ENCODE data around the gene TECPR1. TPM values are rescaled to one million over a fixed set of nuclear protein-coding genes. Genes with fewer than 3 reads are reported as not detected.
"Not testable (repeated sequence)": the region's sequence is repeated elsewhere in the genome, so short reads cannot be mapped to it uniquely, and the experiment has no call there.

The TECPR1 gene
- total RNA-seq, 1 experiment from 2014 or later, result 26.4 TPM

DNA sequence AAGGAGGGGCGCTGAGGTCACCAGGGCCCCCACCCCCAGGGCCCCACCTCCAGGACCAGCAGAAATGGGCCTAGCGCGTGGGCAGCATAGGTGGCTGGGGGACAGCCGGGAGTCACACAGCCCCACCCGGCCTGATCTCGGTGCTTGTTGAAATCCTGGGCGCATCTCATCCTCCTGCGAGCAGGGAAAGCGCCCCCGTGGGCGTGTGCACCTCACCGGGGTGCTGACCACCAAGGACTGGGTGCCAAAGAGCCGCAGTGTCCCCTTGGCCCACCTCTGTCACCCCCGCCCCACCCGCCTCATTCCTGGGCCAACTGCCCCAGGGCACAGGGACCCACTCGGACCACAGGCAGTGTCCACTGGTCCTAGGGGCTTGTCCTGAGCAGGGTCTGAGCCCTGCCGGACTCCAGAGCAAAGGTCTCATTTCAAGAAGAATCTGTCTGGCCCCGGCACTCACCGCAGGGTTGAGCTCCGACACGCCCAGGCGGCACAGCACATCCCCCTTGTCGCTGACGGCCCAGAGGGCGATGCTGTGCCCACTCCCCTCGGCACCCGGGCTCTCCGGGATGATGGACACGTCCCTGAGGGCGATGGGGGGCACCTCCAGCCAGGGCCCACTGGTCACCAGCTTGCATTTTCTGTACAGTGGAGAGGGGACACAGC lies 29.4 kb downstream of the TECPR1 start:
- CTCF ChIA-PET, result no interaction called here
- POLR2A ChIA-PET, result no interaction called here

DNA sequence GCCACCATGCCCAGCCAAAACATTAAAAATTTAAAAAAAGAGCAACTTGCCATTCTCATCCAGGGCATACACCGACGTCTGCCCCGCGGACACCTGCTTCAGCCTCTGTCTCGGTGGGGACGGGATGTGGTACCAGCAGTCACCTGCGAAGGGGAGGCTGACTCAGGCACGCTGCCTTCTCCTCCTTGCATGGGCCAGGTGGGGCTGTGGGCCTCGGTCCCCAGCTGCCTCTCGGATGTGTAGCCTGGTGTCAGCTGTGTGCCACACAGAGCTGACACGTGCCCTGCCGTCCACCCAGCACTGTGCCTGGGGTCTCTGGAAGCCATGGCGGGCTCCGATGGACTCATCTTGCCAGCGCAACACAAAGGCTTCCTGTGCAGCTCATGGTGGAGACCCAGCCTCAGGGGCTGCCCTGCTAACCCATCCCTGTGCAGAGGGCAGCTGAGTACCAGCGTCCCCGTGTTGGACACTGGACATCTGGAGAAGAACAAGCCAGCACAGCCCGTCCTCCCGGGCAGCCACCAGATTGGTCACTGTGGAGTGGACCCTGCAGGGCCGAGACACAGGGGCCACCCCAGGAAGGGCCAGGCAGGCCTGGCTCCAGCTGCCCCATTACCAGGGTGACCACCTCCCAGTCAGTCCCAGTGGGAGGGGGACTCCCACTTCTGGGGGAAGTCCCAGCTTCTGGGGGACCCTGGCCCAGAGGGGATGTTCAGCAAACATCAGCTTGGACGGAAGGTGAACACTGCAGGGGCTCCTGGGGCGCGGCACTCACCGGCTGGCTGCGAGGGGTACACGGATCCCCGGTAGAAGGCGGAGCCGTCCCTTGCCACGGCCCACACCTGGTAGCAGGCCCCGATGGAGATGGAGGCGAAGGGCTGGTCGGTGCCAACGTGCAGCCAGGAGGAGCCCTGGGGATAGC lies 30.2 kb downstream of the TECPR1 start:
- Histone ChIP-seq H3K9me3 (no peaks in the 10 kb centered on the region), H3K4me3 (ENCODE audit: low read depth, low read length) (no peak overlapping the region), H3K4me1 (no peaks in the 10 kb centered on the region), H3K27me3 (replicated peaks; ENCODE audit: control insufficient read depth, insufficient read depth, low read length) (no peaks in the 10 kb centered on the region), H3K36me3 (ENCODE audit: control insufficient read depth, insufficient read depth, low read length) (no peaks in the 10 kb centered on the region; the same call in 1 of the 2 replicates)
- ChIA-PET POLR2A (no interaction called here), CTCF (no interaction called here)
- Mint-ChIP-seq H3K27me3 (ENCODE audit: insufficient read depth, unreplicated experiment) (no peaks in the 10 kb centered on the region), H3K4me1 (ENCODE audit: low read depth, unreplicated experiment) (no peaks in the 10 kb centered on the region), H3K36me3 (ENCODE audit: insufficient read depth, unreplicated experiment) (peaks cover 4% of the 10 kb centered on the region), H3K4me3 (ENCODE audit: unreplicated experiment) (no peak overlapping the region), H3K27ac (ENCODE audit: unreplicated experiment) (no peak overlapping the region), H3K9me3 (ENCODE audit: unreplicated experiment) (no peaks in the 10 kb centered on the region)
- TF ChIP-seq, protein P1, sequence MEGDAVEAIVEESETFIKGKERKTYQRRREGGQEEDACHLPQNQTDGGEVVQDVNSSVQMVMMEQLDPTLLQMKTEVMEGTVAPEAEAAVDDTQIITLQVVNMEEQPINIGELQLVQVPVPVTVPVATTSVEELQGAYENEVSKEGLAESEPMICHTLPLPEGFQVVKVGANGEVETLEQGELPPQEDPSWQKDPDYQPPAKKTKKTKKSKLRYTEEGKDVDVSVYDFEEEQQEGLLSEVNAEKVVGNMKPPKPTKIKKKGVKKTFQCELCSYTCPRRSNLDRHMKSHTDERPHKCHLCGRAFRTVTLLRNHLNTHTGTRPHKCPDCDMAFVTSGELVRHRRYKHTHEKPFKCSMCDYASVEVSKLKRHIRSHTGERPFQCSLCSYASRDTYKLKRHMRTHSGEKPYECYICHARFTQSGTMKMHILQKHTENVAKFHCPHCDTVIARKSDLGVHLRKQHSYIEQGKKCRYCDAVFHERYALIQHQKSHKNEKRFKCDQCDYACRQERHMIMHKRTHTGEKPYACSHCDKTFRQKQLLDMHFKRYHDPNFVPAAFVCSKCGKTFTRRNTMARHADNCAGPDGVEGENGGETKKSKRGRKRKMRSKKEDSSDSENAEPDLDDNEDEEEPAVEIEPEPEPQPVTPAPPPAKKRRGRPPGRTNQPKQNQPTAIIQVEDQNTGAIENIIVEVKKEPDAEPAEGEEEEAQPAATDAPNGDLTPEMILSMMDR (IDR thresholded peaks at IDR 0.05; ENCODE audit: insufficient read depth in 1 of 2, low read depth in 1 of 2, low read length in 1 of 2, severe bottlenecking in 1 of 2, unreplicated experiment in 1 of 2), result no peak
- peak in 1 of 2 experiments; percentile 34 for DNase-seq
- BruUV-seq (replicated peaks), result no TSS peak
- intact Hi-C loops (cut with micrococcal nuclease; ENCODE audit: unreplicated experiment), result no loop called here

More for the DNA sequence above, 29.4 kb downstream of the TECPR1 start:
- Histone ChIP-seq H3K4me1 (no peaks in the 10 kb centered on the region), H3K9me3 (no peaks in the 10 kb centered on the region), H3K36me3 (ENCODE audit: control insufficient read depth, insufficient read depth, low read length) (no peaks in the 10 kb centered on the region; the same call in 1 of the 2 replicates), H3K4me3 (ENCODE audit: low read depth, low read length) (no peak overlapping the region), H3K27me3 (replicated peaks; ENCODE audit: control insufficient read depth, insufficient read depth, low read length) (no peaks in the 10 kb centered on the region)
- Mint-ChIP-seq H3K9me3 (ENCODE audit: unreplicated experiment) (no peaks in the 10 kb centered on the region), H3K36me3 (ENCODE audit: insufficient read depth, unreplicated experiment) (peaks cover 4% of the 10 kb centered on the region), H3K4me3 (ENCODE audit: unreplicated experiment) (no peak overlapping the region), H3K4me1 (ENCODE audit: low read depth, unreplicated experiment) (no peaks in the 10 kb centered on the region), H3K27ac (ENCODE audit: unreplicated experiment) (no peak overlapping the region), H3K27me3 (ENCODE audit: insufficient read depth, unreplicated experiment) (no peaks in the 10 kb centered on the region)
- no peak for DNase-seq
- TF ChIP-seq, protein P1 (IDR thresholded peaks at IDR 0.05; ENCODE audit: insufficient read depth in 1 of 2, low read depth in 1 of 2, low read length in 1 of 2, severe bottlenecking in 1 of 2, unreplicated experiment in 1 of 2), result no peak
- intact Hi-C loops (cut with micrococcal nuclease; ENCODE audit: unreplicated experiment), result no loop called here
- BruUV-seq (replicated peaks), result no TSS peak

DNA sequence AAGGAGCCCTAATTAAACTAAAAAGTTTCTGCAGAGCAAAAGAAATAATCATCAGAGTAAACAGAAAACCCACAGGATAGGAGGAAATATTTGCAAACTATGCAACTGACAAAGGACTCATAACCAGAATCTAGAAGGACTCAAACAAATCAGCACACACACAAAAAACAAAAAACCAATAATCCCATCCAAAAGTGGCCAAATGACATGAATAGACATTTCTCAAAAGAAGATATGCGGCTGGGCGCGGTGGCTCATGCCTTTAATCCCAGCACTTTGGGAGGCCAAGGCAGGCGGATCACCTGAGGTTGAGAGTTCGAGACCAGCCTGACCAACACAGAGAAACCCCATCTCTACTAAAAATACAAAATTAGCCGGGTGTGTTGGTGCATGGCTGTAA lies 32.6 kb downstream of the TECPR1 start:
- H3K9me3 Mint-ChIP-seq (ENCODE audit: unreplicated experiment); H3K9me3 ChIP-seq; H3K27me3 Mint-ChIP-seq (ENCODE audit: insufficient read depth, unreplicated experiment); H3K36me3 Mint-ChIP-seq (ENCODE audit: insufficient read depth, unreplicated experiment); H3K4me1 ChIP-seq; intact Hi-C loops (cut with micrococcal nuclease; ENCODE audit: unreplicated experiment); POLR2A ChIA-PET; H3K36me3 ChIP-seq (ENCODE audit: control insufficient read depth, insufficient read depth, low read length); H3K4me3 ChIP-seq (ENCODE audit: low read depth, low read length); H3K4me1 Mint-ChIP-seq (ENCODE audit: low read depth, unreplicated experiment); H3K4me3 Mint-ChIP-seq (ENCODE audit: unreplicated experiment); CTCF ChIA-PET; DNase-seq; H3K27me3 ChIP-seq (replicated peaks; ENCODE audit: control insufficient read depth, insufficient read depth, low read length); H3K27ac Mint-ChIP-seq (ENCODE audit: unreplicated experiment); BruUV-seq (replicated peaks): not testable (repeated sequence)
